Measurements from ENCODE around the gene C15orf62. TPM values are rescaled to one million over a fixed set of nuclear protein-coding genes. Genes with fewer than 3 reads are reported as not detected.

The C15orf62 gene
- 1.8 and 2.7 TPM in 2 replicates for total RNA-seq

GRCh38 chr15:40769274-40770146, at the start of gene C15orf62:
TSS of gene C15orf62 (plus strand) at chr15:40769980. CDS start at chr15:40770496, 516 bp downstream.
- H3K4me3 ChIP-seq (ENCODE audit: low read depth, low read length) = peak within 1 kb of the TSS; percentile 13
- no peaks in the 10 kb centered on the region for H3K27me3 ChIP-seq (ENCODE audit: control insufficient read depth, insufficient read depth, low read length)
- DNase-seq (ENCODE audit: low read depth) (peak; percentile 84), FAIRE-seq (no peak)
- H3K36me3 ChIP-seq (ENCODE audit: control insufficient read depth, insufficient read depth, low read length) = peaks cover 13% of the 10 kb centered on the region
- TF ChIP-seq CTCF (IDR thresholded peaks at IDR 0.05; ENCODE audit: insufficient read depth, low read length, severe bottlenecking) = no peak

- Histone ChIP-seq H3K36me3 (ENCODE audit: control insufficient read depth, insufficient read depth, low read length) (no peaks in the 10 kb centered on the region), H3K27me3 (ENCODE audit: control insufficient read depth, insufficient read depth, low read length) (no peaks in the 10 kb centered on the region), H3K4me3 (ENCODE audit: low read depth, low read length) (no peak overlapping the region)
- TF ChIP-seq CTCF (IDR thresholded peaks at IDR 0.05; ENCODE audit: insufficient read depth, low read length, severe bottlenecking) = no peak
- DNase-seq (ENCODE audit: low read depth) (no peak), FAIRE-seq (no peak)
These were observed 48.1 kb upstream of the C15orf62 start for GRCh38 chr15:40721701-40722100.

- Histone ChIP-seq H3K4me3 (ENCODE audit: low read depth, low read length) (no peak overlapping the region), H3K36me3 (ENCODE audit: control insufficient read depth, insufficient read depth, low read length) (no peaks in the 10 kb centered on the region), H3K27me3 (ENCODE audit: control insufficient read depth, insufficient read depth, low read length) (no peaks in the 10 kb centered on the region)
- TF ChIP-seq CTCF (IDR thresholded peaks at IDR 0.05; ENCODE audit: insufficient read depth, low read length, severe bottlenecking) = no peak
- no peak for DNase-seq (ENCODE audit: low read depth)
- FAIRE-seq = no peak
These were observed 47.4 kb upstream of the C15orf62 start for GRCh38 chr15:40722354-40722753.

- no peaks in the 10 kb centered on the region for H3K27me3 ChIP-seq (ENCODE audit: control insufficient read depth, insufficient read depth, low read length)
- TF ChIP-seq CTCF (IDR thresholded peaks at IDR 0.05; ENCODE audit: insufficient read depth, low read length, severe bottlenecking) = no peak
- peak; percentile 40 for DNase-seq (ENCODE audit: low read depth)
- H3K4me3 ChIP-seq (ENCODE audit: low read depth, low read length) = no peak overlapping the region
- FAIRE-seq = no peak
- no peaks in the 10 kb centered on the region for H3K36me3 ChIP-seq (ENCODE audit: control insufficient read depth, insufficient read depth, low read length)
These were observed 46.8 kb upstream of the C15orf62 start for GRCh38 chr15:40722934-40723333.

- no peak overlapping the region for H3K4me3 ChIP-seq (ENCODE audit: low read depth, low read length)
- H3K27me3 ChIP-seq (ENCODE audit: control insufficient read depth, insufficient read depth, low read length) = no peaks in the 10 kb centered on the region
- no peak for DNase-seq (ENCODE audit: low read depth)
- H3K36me3 ChIP-seq (ENCODE audit: control insufficient read depth, insufficient read depth, low read length) = no peaks in the 10 kb centered on the region
- no peak for TF ChIP-seq CTCF (IDR thresholded peaks at IDR 0.05; ENCODE audit: insufficient read depth, low read length, severe bottlenecking)
- no peak for FAIRE-seq
These were observed 45.9 kb upstream of the C15orf62 start for GRCh38 chr15:40723919-40724318.
